WTC11 (cell line): ENCODE data around the gene FGG. TPM values are rescaled to one million over a fixed set of nuclear protein-coding genes. Genes with fewer than 3 reads are reported as not detected.

ENCODE experiments used
- ATAC-seq: fragments of 200-7000 bp; cut with Tn5 transposase; 2 replicates; pipeline ENCODE4 v1.10.0; 2021; ENCODE audit warnings: mild to moderate bottlenecking, moderate library complexity
- CTCF ChIA-PET: fragments of 300-600 bp; sonication (Branson Sonifier 250); formaldehyde crosslinking; loops from one replicate; lab custom pipeline; 2021; ENCODE audit warnings: antibody characterized with exemption; lab: Charles Lee
- POLR2A ChIA-PET: fragments of 350-600 bp; sonication (Branson Sonifier 250); formaldehyde crosslinking; loops from one replicate; lab custom pipeline; 2021; ENCODE audit warnings: antibody characterized with exemption; lab: Charles Lee
- DNase-seq: peaks from one replicate; pipeline ENCODE4 v3.0.0; 2021; ENCODE audit warnings: low spot score
- H3K27ac Mint-ChIP-seq: 2 replicates; pipeline ENCODE4 v1.8.0; 2021; ENCODE audit warnings: mixed read lengths
- H3K27me3 Mint-ChIP-seq: 2 replicates; pipeline ENCODE4 v1.8.0; 2021; ENCODE audit warnings: low read depth, mild to moderate bottlenecking, moderate library complexity, mixed read lengths
- H3K36me3 Mint-ChIP-seq: 2 replicates; pipeline ENCODE4 v1.8.0; 2021; ENCODE audit warnings: mixed read lengths
- H3K4me1 Mint-ChIP-seq: 2 replicates; pipeline ENCODE4 v1.8.0; 2022; ENCODE audit warnings: mixed read lengths
- H3K4me3 Mint-ChIP-seq: 2 replicates; pipeline ENCODE4 v1.8.0; 2021; ENCODE audit warnings: mild to moderate bottlenecking, moderate library complexity, mixed read lengths
- H3K9me3 Mint-ChIP-seq: 2 replicates; pipeline ENCODE4 v1.8.0; 2021; ENCODE audit warnings: mixed read lengths
- CREM ChIP-seq: sonication (generic); formaldehyde crosslinking; IDR thresholded peaks from 2 replicates; pipeline ENCODE4 v1.8.1; 2022; ENCODE audit warnings: mild to moderate bottlenecking, missing genetic modification reagents, moderate library complexity
- ELF4 ChIP-seq: sonication (generic); formaldehyde crosslinking; IDR thresholded peaks from 2 replicates; pipeline ENCODE4 v1.8.1; 2022; ENCODE audit warnings: low read depth, mild to moderate bottlenecking, moderate library complexity, missing genetic modification reagents
- EMX1 ChIP-seq: fragments of 250-450 bp; sonication (Bioruptor Pico); IDR thresholded peaks from 2 replicates; pipeline ENCODE4 v1.8.0; 2021; ENCODE audit warnings: mild to moderate bottlenecking
- GRHL2 ChIP-seq: fragments of 250-450 bp; sonication (Bioruptor Pico); IDR thresholded peaks from 2 replicates; pipeline ENCODE4 v1.8.0; 2022; ENCODE audit warnings: mild to moderate bottlenecking, moderate library complexity; ENCODE audit not compliant: insufficient replicate concordance, severe bottlenecking
- IRF2 ChIP-seq: sonication (generic); formaldehyde crosslinking; IDR thresholded peaks from 2 replicates; pipeline ENCODE4 v1.8.0; 2022; ENCODE audit warnings: low read depth, missing genetic modification reagents, borderline replicate concordance
- MYBL2 ChIP-seq: sonication (generic); formaldehyde crosslinking; IDR thresholded peaks from 2 replicates; pipeline ENCODE4 v1.8.1; 2023; ENCODE audit warnings: mild to moderate bottlenecking, moderate library complexity, missing genetic modification reagents
- NFATC4 ChIP-seq: fragments of 250-450 bp; sonication (Bioruptor Pico); IDR thresholded peaks from 2 replicates; pipeline ENCODE4 v1.9.0; 2021; ENCODE audit warnings: mild to moderate bottlenecking
- NR3C1 ChIP-seq: sonication (generic); formaldehyde crosslinking; conservative IDR thresholded peaks from 2 replicates; pipeline ENCODE4 v1.8.1; 2023; ENCODE audit warnings: low read depth, mild to moderate bottlenecking, missing genetic modification reagents
- SOX15 ChIP-seq: fragments of 250-450 bp; sonication (Bioruptor Pico); IDR thresholded peaks from 2 replicates; pipeline ENCODE4 v1.9.0; 2021; ENCODE audit warnings: mild to moderate bottlenecking
- SP1 ChIP-seq: sonication (generic); formaldehyde crosslinking; conservative IDR thresholded peaks from 2 replicates; pipeline ENCODE4 v1.8.1; 2022; ENCODE audit warnings: missing genetic modification reagents
- TCF7 ChIP-seq: sonication (generic); formaldehyde crosslinking; IDR thresholded peaks from 2 replicates; pipeline ENCODE4 v1.8.0; 2022; ENCODE audit warnings: mild to moderate bottlenecking, low read depth, missing genetic modification reagents, moderate library complexity
- ZNF121 ChIP-seq: sonication (generic); formaldehyde crosslinking; IDR thresholded peaks from 2 replicates; pipeline ENCODE4 v1.8.0; 2023; ENCODE audit warnings: missing genetic modification reagents
- ZNF138 ChIP-seq: sonication (generic); formaldehyde crosslinking; conservative IDR thresholded peaks from 2 replicates; pipeline ENCODE4 v1.8.1; 2022; ENCODE audit warnings: mild to moderate bottlenecking, moderate library complexity, missing genetic modification reagents
- ZNF219 ChIP-seq: sonication (generic); formaldehyde crosslinking; IDR thresholded peaks from 2 replicates; pipeline ENCODE4 v1.8.0; 2023; ENCODE audit warnings: missing genetic modification reagents, mild to moderate bottlenecking, borderline replicate concordance
- ZNF396 ChIP-seq: fragments of 250-450 bp; sonication (Bioruptor Pico); IDR thresholded peaks from 2 replicates; pipeline ENCODE4 v1.8.0; 2021; ENCODE audit warnings: mild to moderate bottlenecking, moderate library complexity, borderline replicate concordance
- total RNA-seq: library from RNA; stranded (reverse); gene quantifications from 3 replicates; pipeline ENCODE4 v1.2.3, GENCODE V29; 2021
- TF ChIP-seq, protein P1 (sequence below): sonication (generic); formaldehyde crosslinking; IDR thresholded peaks from 2 replicates; pipeline ENCODE4 v1.8.1; 2023; ENCODE audit warnings: mild to moderate bottlenecking, missing genetic modification reagents
- TF ChIP-seq, protein P2 (sequence below): fragments of 250-450 bp; sonication (Bioruptor Pico); IDR thresholded peaks from 2 replicates; pipeline ENCODE4 v1.8.0; 2021; ENCODE audit warnings: mild to moderate bottlenecking
- TF ChIP-seq, protein P3 (sequence below): sonication (generic); formaldehyde crosslinking; IDR thresholded peaks from 2 replicates; pipeline ENCODE4 v1.8.0; 2022; ENCODE audit warnings: mild to moderate bottlenecking, missing genetic modification reagents
- TF ChIP-seq, protein P4 (sequence below): fragments of 250-450 bp; sonication (Bioruptor Pico); IDR thresholded peaks from 2 replicates; pipeline ENCODE4 v1.9.0; 2021; ENCODE audit warnings: mild to moderate bottlenecking
- TF ChIP-seq, protein P5 (sequence below): sonication (generic); formaldehyde crosslinking; IDR thresholded peaks from 2 replicates; pipeline ENCODE4 v1.8.1; 2023; ENCODE audit warnings: mild to moderate bottlenecking, moderate library complexity, missing genetic modification reagents

Gene FGG
- total RNA-seq, 1 experiment from 2014 or later, result 2.4 TPM

DNA sequence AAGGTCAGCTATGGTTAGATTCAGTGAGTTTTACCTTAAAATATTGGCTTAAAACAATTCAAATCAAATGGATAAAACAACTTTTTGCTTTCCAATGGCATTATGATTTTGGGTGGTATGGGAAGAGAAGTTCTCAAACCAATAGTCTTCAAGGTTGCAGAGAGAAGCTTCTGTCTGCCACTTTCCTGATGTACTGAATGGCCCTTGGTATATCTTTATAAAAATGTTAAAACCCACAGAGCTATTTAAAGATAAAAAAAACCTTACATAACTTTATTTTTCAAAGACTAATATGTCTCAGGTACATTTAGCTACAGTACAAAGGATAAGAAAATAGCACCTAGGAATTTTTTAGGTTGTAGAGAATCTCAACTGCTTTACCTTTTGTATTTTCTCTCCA lies 28.8 kb downstream of the FGG start (continued):
- TF ChIP-seq, protein P1, sequence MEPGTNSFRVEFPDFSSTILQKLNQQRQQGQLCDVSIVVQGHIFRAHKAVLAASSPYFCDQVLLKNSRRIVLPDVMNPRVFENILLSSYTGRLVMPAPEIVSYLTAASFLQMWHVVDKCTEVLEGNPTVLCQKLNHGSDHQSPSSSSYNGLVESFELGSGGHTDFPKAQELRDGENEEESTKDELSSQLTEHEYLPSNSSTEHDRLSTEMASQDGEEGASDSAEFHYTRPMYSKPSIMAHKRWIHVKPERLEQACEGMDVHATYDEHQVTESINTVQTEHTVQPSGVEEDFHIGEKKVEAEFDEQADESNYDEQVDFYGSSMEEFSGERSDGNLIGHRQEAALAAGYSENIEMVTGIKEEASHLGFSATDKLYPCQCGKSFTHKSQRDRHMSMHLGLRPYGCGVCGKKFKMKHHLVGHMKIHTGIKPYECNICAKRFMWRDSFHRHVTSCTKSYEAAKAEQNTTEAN (CRISPR knock-in tag), result no peak
- no peak for TF ChIP-seq MYBL2 (CRISPR knock-in tag)
- TF ChIP-seq, protein P2, sequence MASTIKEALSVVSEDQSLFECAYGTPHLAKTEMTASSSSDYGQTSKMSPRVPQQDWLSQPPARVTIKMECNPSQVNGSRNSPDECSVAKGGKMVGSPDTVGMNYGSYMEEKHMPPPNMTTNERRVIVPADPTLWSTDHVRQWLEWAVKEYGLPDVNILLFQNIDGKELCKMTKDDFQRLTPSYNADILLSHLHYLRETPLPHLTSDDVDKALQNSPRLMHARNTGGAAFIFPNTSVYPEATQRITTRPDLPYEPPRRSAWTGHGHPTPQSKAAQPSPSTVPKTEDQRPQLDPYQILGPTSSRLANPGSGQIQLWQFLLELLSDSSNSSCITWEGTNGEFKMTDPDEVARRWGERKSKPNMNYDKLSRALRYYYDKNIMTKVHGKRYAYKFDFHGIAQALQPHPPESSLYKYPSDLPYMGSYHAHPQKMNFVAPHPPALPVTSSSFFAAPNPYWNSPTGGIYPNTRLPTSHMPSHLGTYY (CRISPR knock-in tag), result no peak
- TF ChIP-seq ZNF219, result no peak

DNA sequence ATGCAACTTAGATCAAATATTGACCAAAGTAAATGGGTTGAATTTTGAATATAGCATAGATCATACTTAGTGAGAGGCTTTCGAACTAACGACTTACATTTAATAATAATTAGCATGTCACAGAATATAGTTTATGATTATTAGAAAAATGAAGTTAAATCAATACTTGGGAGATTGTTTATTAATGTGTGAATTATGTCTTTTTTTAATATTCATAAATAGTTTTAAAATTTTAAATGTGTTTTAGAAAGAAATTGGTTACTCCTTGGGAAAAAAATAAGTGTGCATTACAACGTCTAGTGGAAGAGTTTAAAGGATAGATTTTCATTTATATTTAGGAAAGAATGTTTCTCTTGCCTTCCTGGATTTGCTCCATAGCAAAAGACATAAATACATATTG lies 29.2 kb downstream of the FGG start:
- no peaks in the 10 kb centered on the region for H3K36me3 Mint-ChIP-seq
- ChIA-PET CTCF (no interaction called here), POLR2A (interaction anchor here (0.5 kb wide), 1 partner anchor 223 kb away, joined by 3 read pairs; no protein-coding TSS in a partner anchor)
- TF ChIP-seq, protein P3, sequence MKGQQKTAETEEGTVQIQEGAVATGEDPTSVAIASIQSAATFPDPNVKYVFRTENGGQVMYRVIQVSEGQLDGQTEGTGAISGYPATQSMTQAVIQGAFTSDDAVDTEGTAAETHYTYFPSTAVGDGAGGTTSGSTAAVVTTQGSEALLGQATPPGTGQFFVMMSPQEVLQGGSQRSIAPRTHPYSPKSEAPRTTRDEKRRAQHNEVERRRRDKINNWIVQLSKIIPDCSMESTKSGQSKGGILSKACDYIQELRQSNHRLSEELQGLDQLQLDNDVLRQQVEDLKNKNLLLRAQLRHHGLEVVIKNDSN, result no peak
- TF ChIP-seq SP1 (CRISPR knock-in tag) (no peak), ZNF121 (no peak)
- DNase-seq, result no peak
- H3K27me3 Mint-ChIP-seq, result no peaks in the 10 kb centered on the region
- no peak overlapping the region for H3K4me3 Mint-ChIP-seq
- H3K4me1 Mint-ChIP-seq, result no peaks in the 10 kb centered on the region
- no peak for ATAC-seq
- H3K9me3 Mint-ChIP-seq, result no peaks in the 10 kb centered on the region
- no peak overlapping the region for H3K27ac Mint-ChIP-seq

DNA sequence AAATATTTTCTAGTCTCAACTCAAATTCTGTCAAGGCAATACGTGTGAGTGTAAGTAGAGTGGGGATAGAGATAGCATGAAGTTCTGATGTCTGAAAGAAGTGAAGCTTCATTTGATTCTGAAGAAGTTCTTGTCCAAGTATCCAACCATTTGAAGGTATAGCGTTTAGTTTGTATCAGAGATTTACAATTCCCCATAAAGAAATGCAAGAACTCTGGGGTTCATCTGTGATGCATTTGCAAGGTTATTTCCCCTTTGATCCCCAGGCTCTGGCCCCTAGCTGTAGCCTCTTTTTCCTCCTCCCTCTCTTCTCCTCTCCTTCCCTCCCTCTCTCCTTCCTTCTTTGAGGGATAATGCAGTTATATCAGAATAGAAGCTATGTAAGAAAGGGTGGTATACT lies 29.7 kb downstream of the FGG start:
- Mint-ChIP-seq H3K27ac (no peak overlapping the region), H3K4me3 (no peak overlapping the region), H3K4me1 (no peaks in the 10 kb centered on the region), H3K27me3 (no peaks in the 10 kb centered on the region), H3K36me3 (no peaks in the 10 kb centered on the region), H3K9me3 (no peaks in the 10 kb centered on the region)
- CTCF ChIA-PET, result no interaction called here
- ATAC-seq (no peak), DNase-seq (no peak)
- TF ChIP-seq ZNF138 (CRISPR knock-in tag) (no peak), SOX15 (CRISPR knock-in tag) (no peak), EMX1 (CRISPR knock-in tag) (no peak), CREM (CRISPR knock-in tag) (no peak), ELF4 (CRISPR knock-in tag) (no peak), TCF7 (CRISPR knock-in tag) (no peak)
- TF ChIP-seq, protein P4, sequence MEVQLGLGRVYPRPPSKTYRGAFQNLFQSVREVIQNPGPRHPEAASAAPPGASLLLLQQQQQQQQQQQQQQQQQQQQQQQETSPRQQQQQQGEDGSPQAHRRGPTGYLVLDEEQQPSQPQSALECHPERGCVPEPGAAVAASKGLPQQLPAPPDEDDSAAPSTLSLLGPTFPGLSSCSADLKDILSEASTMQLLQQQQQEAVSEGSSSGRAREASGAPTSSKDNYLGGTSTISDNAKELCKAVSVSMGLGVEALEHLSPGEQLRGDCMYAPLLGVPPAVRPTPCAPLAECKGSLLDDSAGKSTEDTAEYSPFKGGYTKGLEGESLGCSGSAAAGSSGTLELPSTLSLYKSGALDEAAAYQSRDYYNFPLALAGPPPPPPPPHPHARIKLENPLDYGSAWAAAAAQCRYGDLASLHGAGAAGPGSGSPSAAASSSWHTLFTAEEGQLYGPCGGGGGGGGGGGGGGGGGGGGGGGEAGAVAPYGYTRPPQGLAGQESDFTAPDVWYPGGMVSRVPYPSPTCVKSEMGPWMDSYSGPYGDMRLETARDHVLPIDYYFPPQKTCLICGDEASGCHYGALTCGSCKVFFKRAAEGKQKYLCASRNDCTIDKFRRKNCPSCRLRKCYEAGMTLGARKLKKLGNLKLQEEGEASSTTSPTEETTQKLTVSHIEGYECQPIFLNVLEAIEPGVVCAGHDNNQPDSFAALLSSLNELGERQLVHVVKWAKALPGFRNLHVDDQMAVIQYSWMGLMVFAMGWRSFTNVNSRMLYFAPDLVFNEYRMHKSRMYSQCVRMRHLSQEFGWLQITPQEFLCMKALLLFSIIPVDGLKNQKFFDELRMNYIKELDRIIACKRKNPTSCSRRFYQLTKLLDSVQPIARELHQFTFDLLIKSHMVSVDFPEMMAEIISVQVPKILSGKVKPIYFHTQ, result no peak
- POLR2A ChIA-PET, result no interaction called here

DNA sequence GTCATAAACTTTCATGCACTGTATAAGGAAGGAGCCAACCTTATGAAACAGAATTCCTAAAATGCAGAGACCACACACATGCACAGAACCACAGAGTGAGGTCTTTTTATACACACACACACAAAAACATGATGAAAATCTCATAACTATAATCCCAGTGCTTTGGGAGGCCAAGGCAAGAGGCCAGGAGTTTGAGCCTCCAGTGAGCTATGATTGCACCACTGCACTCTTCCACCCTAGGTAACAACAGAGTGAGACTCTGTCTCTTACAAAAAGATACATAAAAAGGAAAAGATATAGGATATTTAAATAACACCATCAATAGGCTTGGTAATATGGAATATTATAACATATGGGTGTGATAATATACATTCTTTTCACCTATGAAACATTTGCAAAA lies 32.5 kb downstream of the FGG start:
- ATAC-seq (no peak), DNase-seq (no peak)
- Mint-ChIP-seq H3K4me3 (no peak overlapping the region), H3K27me3 (no peaks in the 10 kb centered on the region), H3K36me3 (no peaks in the 10 kb centered on the region), H3K9me3 (no peaks in the 10 kb centered on the region), H3K27ac (no peak overlapping the region), H3K4me1 (no peaks in the 10 kb centered on the region)
- ChIA-PET POLR2A (no interaction called here), CTCF (no interaction called here)
- TF ChIP-seq GRHL2 (CRISPR knock-in tag) (no peak), NFATC4 (CRISPR knock-in tag) (no peak), IRF2 (CRISPR knock-in tag) (no peak), ZNF396 (CRISPR knock-in tag) (no peak), NR3C1 (CRISPR knock-in tag) (no peak)
- TF ChIP-seq, protein P5, sequence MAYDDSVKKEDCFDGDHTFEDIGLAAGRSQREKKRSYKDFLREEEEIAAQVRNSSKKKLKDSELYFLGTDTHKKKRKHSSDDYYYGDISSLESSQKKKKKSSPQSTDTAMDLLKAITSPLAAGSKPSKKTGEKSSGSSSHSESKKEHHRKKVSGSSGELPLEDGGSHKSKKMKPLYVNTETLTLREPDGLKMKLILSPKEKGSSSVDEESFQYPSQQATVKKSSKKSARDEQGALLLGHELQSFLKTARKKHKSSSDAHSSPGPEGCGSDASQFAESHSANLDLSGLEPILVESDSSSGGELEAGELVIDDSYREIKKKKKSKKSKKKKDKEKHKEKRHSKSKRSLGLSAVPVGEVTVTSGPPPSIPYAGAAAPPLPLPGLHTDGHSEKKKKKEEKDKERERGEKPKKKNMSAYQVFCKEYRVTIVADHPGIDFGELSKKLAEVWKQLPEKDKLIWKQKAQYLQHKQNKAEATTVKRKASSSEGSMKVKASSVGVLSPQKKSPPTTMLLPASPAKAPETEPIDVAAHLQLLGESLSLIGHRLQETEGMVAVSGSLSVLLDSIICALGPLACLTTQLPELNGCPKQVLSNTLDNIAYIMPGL (CRISPR knock-in tag), result no peak
- TF ChIP-seq, protein P1 (CRISPR knock-in tag), result no peak
- TF ChIP-seq, protein P4, result no peak
